Esophagus squamous epithelium (tissue), 5 donors: ENCODE results near the gene KAZN. TPM values are rescaled to one million over a fixed set of nuclear protein-coding genes. Genes with fewer than 3 reads are reported as not detected.
A peak's percentile ranks its signal among the peaks of the same experiment; 100 is the strongest.

Source experiments
- DNase-seq: peaks from one replicate; lab custom pipeline; 2025; lab: John Stamatoyannopoulos, UW
- H3K27ac ChIP-seq, 4 donors: fragments of 200-600 bp; sonication (generic); one replicate each; pipeline ENCODE4 v1.5.1; 2016 to 2019; ENCODE audit warnings: mild to moderate bottlenecking in 1 of 4
- H3K27me3 ChIP-seq, 4 donors: fragments of 200-600 bp; sonication (generic); 1 replicate in 3 of 4; 2 replicates in 1 of 4; pipeline versions ENCODE4 v1.5.1 to v1.6.0; 2017 to 2021; ENCODE audit warnings: antibody characterized with exemption in 1 of 4
- H3K36me3 ChIP-seq, 3 donors: fragments of 200-600 bp; sonication (generic); one replicate each; pipeline ENCODE4 v1.5.1; 2016 to 2019
- H3K4me1 ChIP-seq, 3 donors: fragments of 200-600 bp; sonication (generic); one replicate each; pipeline ENCODE4 v1.5.1; 2017 to 2019
- H3K4me3 ChIP-seq, 4 donors: fragments of 200-600 bp; sonication (generic); 1 replicate in 3 of 4; 2 replicates in 1 of 4; pipeline ENCODE4 v1.5.1; 2016 to 2019; ENCODE audit warnings: mild to moderate bottlenecking in 2 of 4, moderate library complexity in 1 of 4
- H3K9me3 ChIP-seq, 3 donors: fragments of 200-600 bp; sonication (generic); one replicate each; pipeline ENCODE4 v1.5.1; 2016 to 2019
- POLR2A ChIP-seq, 4 donors: fragments of 450-650 bp; IDR thresholded peaks; one replicate each; pipeline ENCODE4 v1.6.1; 2017; ENCODE audit warnings: antibody characterized with exemption in 4 of 4, mild to moderate bottlenecking in 4 of 4, moderate library complexity in 3 of 4
- WGBS, 2 donors: methylation state at CpG; one replicate each; pipeline ENCODE4 v1.1.5; 2018; 5-methylcytosine and 5-hydroxymethylcytosine counted together
- intact Hi-C: fragments of 100-400 bp; cut with DNase I; formaldehyde crosslinking; loops from one replicate; pipeline ENCODE4 v1.15.0; 2022
- total RNA-seq, 4 donors: library from RNA; depleted of rRNA; stranded (reverse); fragments of >200 nt; gene quantifications; one replicate each; pipeline ENCODE4 v1.1.0, GENCODE V29; 2016
- TF ChIP-seq, protein P1 (sequence below), 6 experiments: fragments of 450-650 bp in 4 of 6; fragments of 200-600 bp in 2 of 6; sonication (generic) in 2 of 6; IDR thresholded peaks; one replicate each; pipeline ENCODE4 v1.5.1; 2016 to 2019; ENCODE audit warnings: antibody characterized with exemption in 6 of 6, mild to moderate bottlenecking in 4 of 6, moderate library complexity in 4 of 6
- donor health status: DM: yes; HTN: yes; CAD: no.

Gene KAZN
- total RNA-seq, 4 donors from 2014 or later, result 25.0 to 54.5 (median 30.8) TPM

- Histone ChIP-seq H3K27me3 (no peaks in the 10 kb centered on the region), H3K36me3 (no peaks in the 10 kb centered on the region), H3K4me3 (no peak overlapping the region), H3K9me3 (no peaks in the 10 kb centered on the region), H3K27ac (peak overlapping the region in 3 of 4 donors; percentile 35 to 54 (median 52)), H3K4me1 (peaks cover 15 to 52% (median 36%) of the 10 kb centered on the region in 3 donors)
- 36 to 50% methylated on average over 5 of the region's 5 CpGs for WGBS, 2 donors
- intact Hi-C loops, result no loop called here
- TF ChIP-seq, protein P1, sequence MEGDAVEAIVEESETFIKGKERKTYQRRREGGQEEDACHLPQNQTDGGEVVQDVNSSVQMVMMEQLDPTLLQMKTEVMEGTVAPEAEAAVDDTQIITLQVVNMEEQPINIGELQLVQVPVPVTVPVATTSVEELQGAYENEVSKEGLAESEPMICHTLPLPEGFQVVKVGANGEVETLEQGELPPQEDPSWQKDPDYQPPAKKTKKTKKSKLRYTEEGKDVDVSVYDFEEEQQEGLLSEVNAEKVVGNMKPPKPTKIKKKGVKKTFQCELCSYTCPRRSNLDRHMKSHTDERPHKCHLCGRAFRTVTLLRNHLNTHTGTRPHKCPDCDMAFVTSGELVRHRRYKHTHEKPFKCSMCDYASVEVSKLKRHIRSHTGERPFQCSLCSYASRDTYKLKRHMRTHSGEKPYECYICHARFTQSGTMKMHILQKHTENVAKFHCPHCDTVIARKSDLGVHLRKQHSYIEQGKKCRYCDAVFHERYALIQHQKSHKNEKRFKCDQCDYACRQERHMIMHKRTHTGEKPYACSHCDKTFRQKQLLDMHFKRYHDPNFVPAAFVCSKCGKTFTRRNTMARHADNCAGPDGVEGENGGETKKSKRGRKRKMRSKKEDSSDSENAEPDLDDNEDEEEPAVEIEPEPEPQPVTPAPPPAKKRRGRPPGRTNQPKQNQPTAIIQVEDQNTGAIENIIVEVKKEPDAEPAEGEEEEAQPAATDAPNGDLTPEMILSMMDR (IDR thresholded peaks at IDR 0.05), result no peak
- TF ChIP-seq POLR2A (IDR thresholded peaks at IDR 0.05), result no peak
- no peak for DNase-seq
Measured at GRCh38 chr1:14907416-14907815, 308.9 kb downstream of the KAZN start.

- 93 to 95% methylated on average over 5 of the region's 5 CpGs for WGBS, 2 donors
Measured at GRCh38 chr1:14909273-14909672, 310.8 kb downstream of the KAZN start.

GRCh38 chr1:14909920-14910460, 311.5 kb downstream of the KAZN start:
- no peaks in the 10 kb centered on the region for H3K36me3 ChIP-seq
- peak overlapping the region; percentile 79 to 86 (median 82) for H3K27ac ChIP-seq
- no peaks in the 10 kb centered on the region for H3K27me3 ChIP-seq
- no peaks in the 10 kb centered on the region for H3K9me3 ChIP-seq
- TF ChIP-seq POLR2A (IDR thresholded peaks at IDR 0.05), result no peak
- TF ChIP-seq, protein P1 (IDR thresholded peaks at IDR 0.05), result no peak
- no peak for DNase-seq
- intact Hi-C loops, result no loop called here
- peaks cover 15 to 76% (median 55%) of the 10 kb centered on the region in 3 donors for H3K4me1 ChIP-seq
- 87 to 88% methylated on average over 8 to 10 of the region's 10 CpGs for WGBS, 2 donors
- no peak overlapping the region for H3K4me3 ChIP-seq

More at GRCh38 chr1:14909273-14909672, 310.8 kb downstream of the KAZN start:
- Histone ChIP-seq H3K9me3 (no peaks in the 10 kb centered on the region), H3K27me3 (no peaks in the 10 kb centered on the region), H3K27ac (peak overlapping the region in 2 of 4 donors; percentile 82 to 86), H3K4me1 (peaks cover 15 to 71% (median 51%) of the 10 kb centered on the region in 3 donors), H3K36me3 (no peaks in the 10 kb centered on the region), H3K4me3 (no peak overlapping the region)
- intact Hi-C loops, result no loop called here
- no peak for TF ChIP-seq POLR2A (IDR thresholded peaks at IDR 0.05)
- TF ChIP-seq, protein P1 (IDR thresholded peaks at IDR 0.05), result no peak
- no peak for DNase-seq

DNA sequence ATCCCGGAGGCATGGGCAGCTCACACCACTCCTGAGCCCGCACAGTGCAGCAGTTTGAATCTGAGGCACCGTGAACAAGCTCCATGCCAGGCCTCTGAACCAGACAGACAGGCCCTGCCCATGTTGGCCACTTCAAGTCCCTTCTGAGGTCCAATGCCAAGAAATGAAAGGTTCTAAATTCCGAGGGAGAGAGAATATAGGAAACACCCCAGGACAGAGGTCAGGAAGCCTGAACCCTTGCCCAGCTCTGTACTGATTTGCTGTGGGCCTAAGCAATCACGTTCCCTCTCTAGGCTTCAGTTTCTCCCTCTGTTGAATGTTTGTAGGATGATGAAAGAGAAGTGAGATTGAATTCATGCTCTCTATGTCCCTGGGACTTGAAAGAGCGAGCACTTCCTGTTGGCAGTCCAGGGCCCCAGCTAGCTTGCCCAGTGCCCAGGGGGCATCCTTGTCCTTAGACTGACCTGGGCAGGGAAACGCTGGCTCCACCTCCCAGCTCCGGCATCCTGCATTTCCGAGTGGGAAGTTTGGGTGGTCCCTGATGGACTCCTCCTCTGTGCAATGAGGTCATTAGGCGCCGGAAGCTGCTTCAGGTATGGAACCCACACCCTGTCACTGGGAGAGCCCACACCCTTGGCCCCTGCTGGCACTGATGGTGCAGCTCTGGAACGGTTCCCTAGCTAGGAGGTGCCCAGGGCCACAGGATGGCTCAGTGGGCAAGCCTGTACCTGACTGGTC, 312.7 kb downstream of the KAZN start:
- TF ChIP-seq POLR2A (IDR thresholded peaks at IDR 0.05), result no peak
- TF ChIP-seq, protein P1 (IDR thresholded peaks at IDR 0.05), result no peak
- Histone ChIP-seq H3K27me3 (no peaks in the 10 kb centered on the region), H3K9me3 (no peaks in the 10 kb centered on the region), H3K4me3 (no peak overlapping the region), H3K27ac (peak overlapping the region; percentile 79 to 86 (median 82)), H3K36me3 (no peaks in the 10 kb centered on the region), H3K4me1 (peaks cover 15 to 82% (median 55%) of the 10 kb centered on the region in 3 donors)
- DNase-seq, result no peak
- intact Hi-C loops, result no loop called here
- WGBS, 2 donors, result 38 to 48% methylated on average over 7 of the region's 12 CpGs

DNA sequence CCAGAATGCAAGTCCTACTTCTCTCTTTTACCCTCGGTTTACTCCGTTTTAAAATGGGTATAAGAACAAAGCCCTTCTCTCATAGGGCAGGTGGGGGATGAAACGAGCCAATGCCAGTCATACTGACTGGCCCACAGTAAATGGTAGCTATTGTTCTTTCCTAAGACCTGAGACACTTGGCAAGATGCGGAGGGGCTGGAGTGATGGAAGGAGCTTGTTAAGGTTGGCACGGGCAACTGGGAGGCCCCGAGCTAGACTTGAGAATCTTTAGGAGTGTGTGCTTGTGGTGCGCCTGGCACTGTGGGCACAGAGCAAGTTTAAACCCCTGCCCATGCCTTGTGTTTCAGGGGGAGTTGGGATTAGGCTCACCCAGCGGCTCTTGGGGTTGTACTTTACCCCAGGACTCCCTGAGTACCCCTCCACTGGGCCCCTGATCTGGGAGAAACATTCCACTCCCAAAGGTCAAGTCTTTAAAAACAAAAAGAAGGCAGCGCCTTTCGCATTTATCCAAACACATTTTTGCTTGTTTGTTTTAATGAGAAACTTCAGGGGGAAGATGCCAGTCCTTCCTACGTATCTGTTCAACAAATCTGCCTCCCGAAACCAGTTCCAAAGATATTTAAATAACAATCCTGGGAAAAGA, 314.5 kb downstream of the KAZN start:
- Histone ChIP-seq H3K9me3 (no peaks in the 10 kb centered on the region), H3K36me3 (no peaks in the 10 kb centered on the region), H3K27me3 (no peaks in the 10 kb centered on the region), H3K4me1 (peaks cover 15 to 65% (median 42%) of the 10 kb centered on the region in 3 donors), H3K27ac (peak overlapping the region; percentile 81 to 86 (median 82)), H3K4me3 (no peak overlapping the region)
- DNase-seq, result no peak
- TF ChIP-seq POLR2A (IDR thresholded peaks at IDR 0.05), result no peak
- TF ChIP-seq, protein P1 (IDR thresholded peaks at IDR 0.05), result no peak
- WGBS, 2 donors, result 51 to 60% methylated on average over 12 of the region's 12 CpGs
- intact Hi-C loops, result no loop called here
